ENCODE data around the gene TTLL11.

The TTLL11 gene

GRCh38 chr9:121830441-121831140 is 262.5 kb downstream of the TTLL11 start:
- DNase-seq (ENCODE audit: low read depth in 2 of 2): no peak

GRCh38 chr9:121827251-121827967 is 265.7 kb downstream of the TTLL11 start:
- DNase-seq (ENCODE audit: low read depth in 2 of 2): no peak

GRCh38 chr9:121826711-121827110 is 266.4 kb downstream of the TTLL11 start:
- no peak for DNase-seq (ENCODE audit: low read depth in 2 of 2)

- no peak for DNase-seq (ENCODE audit: low read depth in 2 of 2)
These were observed 267.9 kb downstream of the TTLL11 start for GRCh38 chr9:121825031-121825691.

- no peak for DNase-seq (ENCODE audit: low read depth in 2 of 2)
These were observed 268.5 kb downstream of the TTLL11 start for GRCh38 chr9:121824651-121825030.

- no peak for DNase-seq (ENCODE audit: low read depth in 2 of 2)
These were observed 269.5 kb downstream of the TTLL11 start for GRCh38 chr9:121823451-121824169.

GRCh38 chr9:121822093-121823085 is 270.7 kb downstream of the TTLL11 start:
- no peak for DNase-seq (ENCODE audit: low read depth in 2 of 2)

GRCh38 chr9:121821326-121821725 is 271.8 kb downstream of the TTLL11 start:
- DNase-seq (ENCODE audit: low read depth in 2 of 2): no peak

- DNase-seq (ENCODE audit: low read depth in 2 of 2): no peak
These were observed 272.7 kb downstream of the TTLL11 start for GRCh38 chr9:121820286-121821005.

GRCh38 chr9:121819428-121820231 is 273.5 kb downstream of the TTLL11 start:
- DNase-seq (ENCODE audit: low read depth in 2 of 2): no peak

GRCh38 chr9:121818841-121819427 is 274.2 kb downstream of the TTLL11 start:
- no peak for DNase-seq (ENCODE audit: low read depth in 2 of 2)

GRCh38 chr9:121818016-121818661 is 275.0 kb downstream of the TTLL11 start:
- DNase-seq (ENCODE audit: low read depth in 2 of 2): no peak

- no peak for DNase-seq (ENCODE audit: low read depth in 2 of 2)
These were observed 275.6 kb downstream of the TTLL11 start for GRCh38 chr9:121817476-121817875.

- DNase-seq (ENCODE audit: low read depth in 2 of 2): no peak
These were observed 276.2 kb downstream of the TTLL11 start for GRCh38 chr9:121816845-121817450.

- no peak for DNase-seq (ENCODE audit: low read depth in 2 of 2)
These were observed 276.7 kb downstream of the TTLL11 start for GRCh38 chr9:121816449-121816817.

- DNase-seq (ENCODE audit: low read depth in 2 of 2): no peak
These were observed 277.3 kb downstream of the TTLL11 start for GRCh38 chr9:121815546-121816448.

GRCh38 chr9:121815084-121815483 is 278.0 kb downstream of the TTLL11 start:
- no peak for DNase-seq (ENCODE audit: low read depth in 2 of 2)

Data from stimulated activated CD8-positive, alpha-beta memory T cell treated with anti-CD3 and anti-CD28 coated beads, Interleukin-2, amount 100 ng/mL, for 1 hour (primary cell).